Measurements from ENCODE around the gene SERP2.

SERP2 gene

DNA sequence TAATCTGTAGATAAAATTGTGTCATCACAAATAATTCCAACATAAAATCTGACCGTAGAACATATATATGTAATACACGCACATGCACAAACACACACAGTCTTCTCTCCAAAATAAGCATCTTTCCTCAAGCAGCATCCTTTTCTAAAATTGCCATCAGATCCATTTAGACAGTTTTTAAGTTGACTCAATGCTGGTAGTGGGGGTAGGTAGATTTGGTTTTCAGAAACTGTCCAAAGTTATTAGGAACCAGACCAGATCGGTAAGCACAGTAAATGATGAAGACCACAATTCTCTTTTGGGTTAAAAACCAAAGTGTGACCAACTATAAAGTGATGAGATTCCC lies 64.6 kb downstream of the SERP2 start:
- CTCF ChIA-PET: interaction anchor here (0.7 to 5.0 kb wide), 15 partner anchors 11 to 590 kb away, joined by 3 to 80 read pairs (median 3); no protein-coding TSS in a partner anchor
- Histone ChIP-seq H3K9me3 (ENCODE audit: control insufficient read depth, insufficient read depth, low read depth, low read length) (no peaks in the 10 kb centered on the region), H3K4me3 (ENCODE audit: low read depth, low read length) (no peak overlapping the region), H3K4me1 (ENCODE audit: control insufficient read depth, insufficient read depth, low read length) (peaks cover 3% of the 10 kb centered on the region), H3K36me3 (ENCODE audit: control insufficient read depth in 2 of 2, insufficient read depth in 1 of 2, low read length in 2 of 2) (peaks cover 0 to 16% of the 10 kb centered on the region in 2 experiments; a peak in 1 of 3 replicates), H3K27ac (ENCODE audit: extremely low read depth, low read depth, low read length) (no peak overlapping the region)
- POLR2A ChIA-PET: no interaction called here
- TF ChIP-seq ZNF2 (tag by site-specific recombination; IDR thresholded peaks at IDR 0.05): 0 out of 2 replicates have a peak, but pooled peaks have one; percentile 0
- TF ChIP-seq ZNF274 (IDR thresholded peaks at IDR 0.05; ENCODE audit: low read length): no peak
- no peak for TF ChIP-seq ZNF274 (tag by site-specific recombination; IDR thresholded peaks at IDR 0.05; ENCODE audit: borderline replicate concordance)

DNA sequence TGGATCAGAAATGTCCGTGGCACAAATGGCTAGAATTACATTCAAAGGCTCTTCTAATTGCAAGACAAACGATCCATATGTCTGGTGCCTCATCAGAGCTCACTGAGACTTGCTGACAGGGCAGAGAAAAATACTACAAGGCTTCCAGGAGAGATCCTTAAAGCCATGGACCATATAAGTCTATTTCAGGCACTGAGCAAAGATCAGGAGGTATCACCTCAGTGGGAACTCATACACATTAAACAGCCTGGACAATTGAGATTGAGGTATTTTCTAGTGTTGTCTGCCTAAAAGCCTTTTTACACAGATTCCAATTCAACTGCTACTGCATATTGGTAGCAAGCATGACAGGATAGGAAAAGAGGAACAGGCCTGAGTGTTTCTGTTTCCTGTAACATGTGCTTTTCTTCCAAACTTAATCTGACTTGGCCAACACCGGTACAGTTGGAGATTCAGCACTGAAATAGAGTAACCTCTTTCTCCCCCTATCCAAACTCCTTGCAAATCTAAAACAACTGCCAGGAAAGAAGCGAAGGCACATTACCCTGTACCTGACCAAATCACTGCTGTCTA lies 65.9 kb downstream of the SERP2 start:
- H3K36me3 ChIP-seq (ENCODE audit: control insufficient read depth in 2 of 2, insufficient read depth in 1 of 2, low read length in 2 of 2): peaks cover 0 to 3% of the 10 kb centered on the region in 2 experiments; a peak in 1 of 3 replicates
- no peaks in the 10 kb centered on the region for H3K9me3 ChIP-seq (ENCODE audit: control insufficient read depth, insufficient read depth, low read depth, low read length)
- H3K27ac ChIP-seq (ENCODE audit: extremely low read depth, low read depth, low read length): no peak overlapping the region
- TF ChIP-seq BCL11A (tag by site-specific recombination; IDR thresholded peaks at IDR 0.05; ENCODE audit: low read depth): no peak
- peak; percentile 83 for TF ChIP-seq ZBTB20 (tag by site-specific recombination; IDR thresholded peaks at IDR 0.05)
- TF ChIP-seq ZNF837 (tag by site-specific recombination; IDR thresholded peaks at IDR 0.05): no peak
- peak; percentile 70 for TF ChIP-seq ZBTB17 (tag by site-specific recombination; IDR thresholded peaks at IDR 0.05)
- POLR2A ChIA-PET: no interaction called here
- CTCF ChIA-PET: interaction anchor here (0.6 to 5.0 kb wide), 10 partner anchors 10 to 536 kb away, joined by 3 to 80 read pairs (median 5); no protein-coding TSS in a partner anchor
- no peak overlapping the region for H3K4me3 ChIP-seq (ENCODE audit: low read depth, low read length)
- H3K4me1 ChIP-seq (ENCODE audit: control insufficient read depth, insufficient read depth, low read length): peaks cover 3% of the 10 kb centered on the region

DNA sequence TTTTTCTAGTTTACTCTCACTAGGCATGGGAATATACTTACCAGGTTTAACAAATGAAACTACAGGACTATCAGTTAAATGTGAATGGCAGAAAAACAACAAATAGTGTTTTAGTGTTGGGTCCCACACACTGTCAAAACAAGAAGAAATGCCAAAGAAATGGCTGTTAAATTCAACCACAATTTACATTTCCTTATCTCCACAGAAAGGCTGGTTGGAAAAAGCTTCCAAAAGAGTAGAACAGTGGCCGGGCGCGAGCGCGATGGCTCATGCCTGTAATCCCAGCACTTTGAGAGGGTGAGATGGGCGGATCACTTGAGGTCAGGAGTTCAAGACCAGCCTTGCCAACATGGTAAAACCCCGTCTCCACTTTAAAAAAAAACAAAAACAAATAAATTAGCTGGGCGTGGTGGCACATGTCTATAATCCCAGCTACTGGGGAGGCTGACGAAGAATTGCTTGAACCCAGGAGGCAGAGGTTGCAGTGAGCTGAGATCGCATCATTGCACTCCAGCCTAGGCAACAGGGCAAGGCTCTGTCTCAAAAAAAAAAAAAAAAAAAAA lies 66.5 kb downstream of the SERP2 start:
- ChIA-PET CTCF (interaction anchor here (0.7 to 1.0 kb wide), 2 partner anchors 171 to 532 kb away, joined by 3 to 6 read pairs; no protein-coding TSS in a partner anchor), POLR2A (interaction anchor here (0.8 kb wide), 1 partner anchor 9 kb away, joined by 5 read pairs; no protein-coding TSS in a partner anchor)

More for the DNA sequence above, 66.5 kb downstream of the SERP2 start:
- H3K4me1 ChIP-seq (ENCODE audit: control insufficient read depth, insufficient read depth, low read length): no peaks in the 10 kb centered on the region; the same call in none of the 2 replicates
- no peaks in the 10 kb centered on the region for H3K9me3 ChIP-seq (ENCODE audit: control insufficient read depth, insufficient read depth, low read depth, low read length)
- TF ChIP-seq ZFP69B (tag by site-specific recombination; IDR thresholded peaks at IDR 0.05): 0 out of 2 replicates have a peak, but pooled peaks have one; percentile 13
- TF ChIP-seq MZF1 (tag by site-specific recombination; IDR thresholded peaks at IDR 0.05; ENCODE audit: borderline replicate concordance): no peak
- TF ChIP-seq, protein P1, sequence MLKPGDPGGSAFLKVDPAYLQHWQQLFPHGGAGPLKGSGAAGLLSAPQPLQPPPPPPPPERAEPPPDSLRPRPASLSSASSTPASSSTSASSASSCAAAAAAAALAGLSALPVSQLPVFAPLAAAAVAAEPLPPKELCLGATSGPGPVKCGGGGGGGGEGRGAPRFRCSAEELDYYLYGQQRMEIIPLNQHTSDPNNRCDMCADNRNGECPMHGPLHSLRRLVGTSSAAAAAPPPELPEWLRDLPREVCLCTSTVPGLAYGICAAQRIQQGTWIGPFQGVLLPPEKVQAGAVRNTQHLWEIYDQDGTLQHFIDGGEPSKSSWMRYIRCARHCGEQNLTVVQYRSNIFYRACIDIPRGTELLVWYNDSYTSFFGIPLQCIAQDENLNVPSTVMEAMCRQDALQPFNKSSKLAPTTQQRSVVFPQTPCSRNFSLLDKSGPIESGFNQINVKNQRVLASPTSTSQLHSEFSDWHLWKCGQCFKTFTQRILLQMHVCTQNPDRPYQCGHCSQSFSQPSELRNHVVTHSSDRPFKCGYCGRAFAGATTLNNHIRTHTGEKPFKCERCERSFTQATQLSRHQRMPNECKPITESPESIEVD (tag by site-specific recombination; IDR thresholded peaks at IDR 0.05): peak; percentile 56; the same call in 1 of the 2 replicates
- TF ChIP-seq, protein P2, sequence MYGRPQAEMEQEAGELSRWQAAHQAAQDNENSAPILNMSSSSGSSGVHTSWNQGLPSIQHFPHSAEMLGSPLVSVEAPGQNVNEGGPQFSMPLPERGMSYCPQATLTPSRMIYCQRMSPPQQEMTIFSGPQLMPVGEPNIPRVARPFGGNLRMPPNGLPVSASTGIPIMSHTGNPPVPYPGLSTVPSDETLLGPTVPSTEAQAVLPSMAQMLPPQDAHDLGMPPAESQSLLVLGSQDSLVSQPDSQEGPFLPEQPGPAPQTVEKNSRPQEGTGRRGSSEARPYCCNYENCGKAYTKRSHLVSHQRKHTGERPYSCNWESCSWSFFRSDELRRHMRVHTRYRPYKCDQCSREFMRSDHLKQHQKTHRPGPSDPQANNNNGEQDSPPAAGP (tag by site-specific recombination; IDR thresholded peaks at IDR 0.05): 0 out of 2 replicates have a peak, but pooled peaks have one; percentile 24
- TF ChIP-seq ZFP3 (tag by site-specific recombination; IDR thresholded peaks at IDR 0.05; ENCODE audit: low read depth): no peak
- TF ChIP-seq ZNF624 (tag by site-specific recombination; IDR thresholded peaks at IDR 0.05): no peak
- peak; percentile 87 for TF ChIP-seq KLF1 (tag by site-specific recombination; IDR thresholded peaks at IDR 0.05)
- TF ChIP-seq OSR2 (tag by site-specific recombination; IDR thresholded peaks at IDR 0.05): peak; percentile 71
- TF ChIP-seq FEZF1 (tag by site-specific recombination; IDR thresholded peaks at IDR 0.05): peak; percentile 33; the same call in 1 of the 2 replicates
- TF ChIP-seq KLF7 (tag by site-specific recombination; IDR thresholded peaks at IDR 0.05; ENCODE audit: borderline replicate concordance): peak; percentile 48; the same call in 1 of the 2 replicates
- H3K27ac ChIP-seq (ENCODE audit: extremely low read depth, low read depth, low read length): no peak overlapping the region
- H3K36me3 ChIP-seq (ENCODE audit: control insufficient read depth in 2 of 2, insufficient read depth in 1 of 2, low read length in 2 of 2): no peaks in the 10 kb centered on the region
- H3K4me3 ChIP-seq (ENCODE audit: low read depth, low read length): no peak overlapping the region

Data from HEK293 (cell line).